GM21723 (cell line): ENCODE results near the gene FMN2.
"Not testable (repeated sequence)": the region's sequence is repeated elsewhere in the genome, so short reads cannot be mapped to it uniquely, and the experiment has no call there.

Source experiments
- ATAC-seq: cut with Tn5 transposase; IDR thresholded peaks from one replicate; pipeline ENCODE4 v1.9.1; 2021; ENCODE audit warnings: mild to moderate bottlenecking, moderate library complexity; ENCODE audit not compliant: unreplicated experiment

FMN2 gene

GRCh38 chr1:240244968-240245628, 153.4 kb downstream of the FMN2 start:
- ATAC-seq: no peak

DNA sequence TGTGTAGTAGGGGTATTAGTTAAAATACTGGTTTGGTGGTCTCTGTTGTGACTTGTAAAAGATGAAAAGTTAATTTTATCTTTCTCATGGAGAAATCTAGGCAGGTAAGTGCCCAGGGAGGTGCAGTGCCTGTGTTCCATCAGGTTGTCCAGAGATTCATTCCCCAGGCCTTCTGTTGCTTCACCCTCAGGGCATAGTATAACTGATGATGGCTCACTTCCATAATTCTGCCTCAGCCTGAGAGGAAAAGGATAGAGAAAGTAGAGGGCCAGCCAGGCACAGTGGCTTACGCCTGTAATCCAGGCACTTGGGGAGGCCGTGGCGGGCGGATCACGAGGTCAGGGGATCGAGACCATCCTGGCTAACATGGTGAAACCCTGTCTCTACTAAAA, 153.9 kb downstream of the FMN2 start:
- ATAC-seq: no peak

- no peak for ATAC-seq
These were observed 156.2 kb downstream of the FMN2 start for GRCh38 chr1:240247899-240248298.

DNA sequence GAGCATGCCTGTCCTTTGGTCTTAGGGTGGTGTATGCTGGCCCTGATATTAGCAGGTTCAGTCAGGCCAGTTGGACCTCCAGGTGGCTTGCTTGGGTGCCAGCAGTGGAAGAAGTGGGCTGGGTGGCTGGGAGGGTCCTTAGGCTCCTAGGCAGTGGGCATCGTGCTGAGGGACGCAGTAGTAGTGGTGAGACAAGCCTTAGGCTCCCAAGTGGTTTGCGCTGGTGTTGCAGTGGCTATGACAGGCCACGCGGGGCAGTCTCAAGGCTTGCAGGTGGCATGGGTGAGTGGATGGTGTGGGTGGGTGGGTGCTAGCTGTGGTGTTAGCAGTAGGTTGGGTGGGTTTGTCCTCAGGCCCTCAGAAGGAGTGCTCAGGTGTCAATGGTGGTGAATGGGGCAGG, 162.3 kb downstream of the FMN2 start:
- ATAC-seq: no peak

GRCh38 chr1:240254778-240255291, 163.2 kb downstream of the FMN2 start:
- ATAC-seq: no peak

- no peak for ATAC-seq
These were observed 164.2 kb downstream of the FMN2 start for GRCh38 chr1:240255922-240256321.

- no peak for ATAC-seq
These were observed 165.3 kb downstream of the FMN2 start for GRCh38 chr1:240256836-240257503.

DNA sequence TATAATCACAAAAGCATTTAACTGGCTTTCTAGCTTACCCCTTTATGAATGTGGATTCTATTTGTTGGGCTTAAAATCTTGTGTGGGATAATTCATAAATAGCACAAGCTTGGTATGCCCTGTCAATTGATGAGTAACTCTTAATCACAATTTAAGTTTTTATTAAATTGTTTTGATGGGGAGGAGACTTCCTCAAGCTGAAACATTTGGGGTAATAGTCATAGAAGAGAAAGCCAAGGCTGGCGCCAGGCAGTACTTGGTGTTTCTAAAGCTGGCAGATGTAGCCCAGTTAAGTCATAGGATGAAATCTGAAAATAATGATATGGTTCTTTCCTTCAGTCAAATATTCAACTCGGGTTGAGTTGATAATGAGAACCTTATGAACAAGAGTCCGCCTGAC, 167.2 kb downstream of the FMN2 start:
- no peak for ATAC-seq

GRCh38 chr1:240264494-240264893, 172.8 kb downstream of the FMN2 start:
- ATAC-seq: not testable (repeated sequence)

- ATAC-seq: no peak
These were observed 179.4 kb downstream of the FMN2 start for GRCh38 chr1:240271081-240271480.

GRCh38 chr1:240274569-240274968, 182.9 kb downstream of the FMN2 start:
- ATAC-seq: no peak

DNA sequence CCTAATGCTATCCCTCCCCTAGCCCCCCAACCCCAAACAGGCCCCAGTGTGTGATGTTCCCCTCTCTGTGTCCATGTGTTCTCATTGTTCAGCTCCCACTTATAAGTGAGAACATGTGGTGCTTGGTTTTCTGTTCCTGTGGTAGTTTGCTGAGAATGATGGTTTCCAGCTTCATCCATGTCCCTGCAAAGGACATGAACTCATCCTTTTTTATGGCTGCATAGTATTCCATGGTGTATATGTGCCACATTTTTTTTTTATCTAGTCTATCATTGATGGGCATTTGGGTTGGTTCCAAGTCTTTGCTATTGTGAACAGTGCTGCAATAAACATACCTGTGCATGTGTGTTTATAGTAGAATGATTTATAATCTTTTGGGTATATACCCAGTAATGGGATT, 183.5 kb downstream of the FMN2 start:
- not testable (repeated sequence) for ATAC-seq

DNA sequence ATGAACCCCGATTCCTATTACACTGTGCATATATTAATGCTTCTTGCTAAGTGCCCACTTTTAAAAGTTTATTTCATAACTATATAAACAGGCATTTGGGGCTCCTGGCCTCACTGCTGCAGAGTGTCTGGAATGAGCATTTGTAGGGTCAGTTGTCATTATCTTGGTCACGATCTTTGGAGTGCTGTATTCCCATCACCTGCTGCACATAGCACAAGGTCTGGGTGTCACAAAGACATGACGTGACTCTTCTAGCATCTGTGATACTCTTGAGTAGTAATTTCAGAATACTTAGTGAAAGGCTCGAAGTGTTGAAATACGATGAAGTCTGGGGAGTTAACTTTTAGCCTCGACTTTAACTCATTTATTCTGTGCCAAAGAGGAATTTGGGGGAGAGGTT, 186.4 kb downstream of the FMN2 start:
- no peak for ATAC-seq

DNA sequence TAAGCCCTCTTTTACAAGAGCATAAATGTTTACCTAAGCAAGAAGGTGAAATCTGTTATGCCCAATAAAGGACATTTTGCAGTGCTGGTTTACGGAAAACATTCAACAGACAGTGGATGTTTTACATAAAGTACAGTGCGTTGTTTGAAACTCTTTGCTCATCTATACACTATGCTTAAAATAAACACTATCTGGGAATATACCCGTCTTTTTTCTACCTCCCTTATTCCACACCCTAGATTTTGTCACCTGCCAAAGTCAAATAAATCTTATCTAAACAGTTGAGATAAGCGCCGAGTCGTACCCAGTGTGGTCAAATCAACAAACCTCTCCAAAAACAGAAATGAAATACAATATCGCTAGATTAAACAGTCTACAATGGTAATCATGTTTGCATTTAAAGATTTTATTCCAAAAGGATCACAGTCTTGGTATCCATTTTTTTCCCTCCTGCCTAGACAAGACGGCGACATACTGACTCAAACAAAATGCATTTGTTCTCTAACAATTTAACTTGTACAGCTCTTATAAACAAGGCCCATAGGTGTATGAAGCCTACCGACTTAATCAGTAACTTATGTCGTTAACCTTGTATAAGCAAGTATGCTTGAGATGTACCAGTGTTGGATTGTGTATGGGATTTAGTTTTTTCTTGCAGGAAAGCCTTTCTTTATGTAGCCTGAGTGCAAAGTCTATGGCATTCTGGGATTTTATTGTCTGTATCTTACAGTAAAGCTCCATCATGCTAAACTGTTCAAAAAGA, 189.1 kb downstream of the FMN2 start:
- no peak for ATAC-seq

GRCh38 chr1:240282061-240282830, 190.6 kb downstream of the FMN2 start:
- no peak for ATAC-seq

DNA sequence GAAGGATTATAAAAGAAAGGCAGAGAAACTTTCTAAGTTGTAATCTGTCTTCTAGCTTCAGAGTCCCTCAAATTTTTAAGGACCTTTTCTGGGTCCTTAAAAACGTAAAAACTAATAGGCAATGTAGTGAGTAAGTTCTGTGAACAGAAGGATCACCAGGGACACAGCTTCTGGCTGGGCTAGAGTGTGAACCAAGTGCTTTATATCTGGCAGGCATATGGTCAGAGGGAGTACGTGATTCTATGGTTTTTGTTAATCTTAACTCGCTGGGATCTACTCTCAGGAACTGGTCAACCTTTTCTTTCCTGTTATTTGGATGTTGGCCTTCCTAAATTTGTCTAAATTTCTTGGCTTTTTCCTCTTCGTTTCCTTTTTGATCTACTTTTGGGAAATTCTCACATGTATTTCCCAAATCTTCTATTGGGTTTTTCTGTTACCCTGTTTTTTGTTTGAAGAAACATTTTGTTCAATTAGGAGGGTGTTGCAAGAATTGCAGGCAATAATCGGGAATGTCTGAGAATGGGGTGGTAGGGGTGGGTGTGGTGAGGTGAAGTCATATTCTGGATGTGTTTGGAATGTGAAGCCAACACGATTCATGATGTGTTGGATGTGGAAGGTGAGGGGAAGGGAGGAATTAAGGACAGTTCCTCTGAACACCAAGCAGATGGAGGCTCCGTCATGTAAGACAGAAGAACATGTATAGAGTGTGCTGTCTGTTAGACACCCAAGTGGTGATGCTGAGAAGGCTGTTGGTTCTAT, 193.2 kb downstream of the FMN2 start:
- ATAC-seq: no peak

GRCh38 chr1:240285540-240285939, 193.9 kb downstream of the FMN2 start:
- ATAC-seq: no peak

DNA sequence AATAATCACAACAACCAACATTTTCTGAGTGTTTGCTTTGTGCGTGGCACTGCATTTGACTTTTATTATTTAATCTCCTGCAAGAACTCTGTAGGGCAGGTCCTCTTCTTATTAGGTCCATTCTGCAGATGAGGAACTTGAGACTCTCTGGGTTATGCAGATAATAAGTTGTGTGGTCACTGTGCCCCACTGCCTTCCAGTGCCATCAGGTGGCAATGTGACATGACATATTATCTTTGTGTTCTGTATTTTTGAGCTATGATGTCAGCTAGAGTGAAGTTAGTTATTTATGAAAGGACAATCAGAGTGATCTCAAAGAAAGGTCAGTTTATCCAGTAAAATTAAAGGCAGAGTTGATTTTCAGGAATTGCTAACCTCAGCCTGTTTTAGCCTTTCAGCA, 196.0 kb downstream of the FMN2 start:
- ATAC-seq: no peak

DNA sequence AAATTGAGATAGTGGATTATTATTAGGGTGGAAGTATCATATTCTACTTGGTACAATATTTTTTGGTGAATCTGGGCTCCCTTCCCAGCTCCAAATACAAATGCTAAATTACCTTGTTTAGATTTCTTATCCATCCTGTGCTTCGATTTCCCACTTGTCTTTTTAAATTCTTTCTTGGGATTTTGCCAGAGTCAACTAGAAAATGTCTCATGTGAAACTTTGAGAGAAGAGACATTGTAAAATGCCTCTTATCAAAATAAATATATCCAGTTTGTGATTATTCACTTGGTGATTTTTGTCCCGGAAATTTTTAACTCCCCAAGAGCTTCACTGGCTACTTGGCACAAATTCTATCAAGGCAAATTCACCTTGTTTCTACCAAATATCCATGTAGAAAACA, 202.0 kb downstream of the FMN2 start:
- ATAC-seq: no peak

- no peak for ATAC-seq
These were observed 202.9 kb downstream of the FMN2 start for GRCh38 chr1:240294566-240294965.
